HEK293 (cell line): Measurements from ENCODE around the gene VLDLR.

ENCODE experiments used
- SP2 ChIP-seq: fragments of 450-650 bp; formaldehyde crosslinking; IDR thresholded peaks from 2 replicates; pipeline ENCODE4 v1.5.1; 2016; ENCODE audit warnings: missing biosample characterization, missing genetic modification characterization
- ZFP3 ChIP-seq: fragments of 450-650 bp; formaldehyde crosslinking; IDR thresholded peaks from 2 replicates; pipeline ENCODE4 v1.5.1; 2016; ENCODE audit warnings: low read depth, missing biosample characterization, missing genetic modification characterization
- ZNF10 ChIP-seq: fragments of 450-650 bp; formaldehyde crosslinking; IDR thresholded peaks from 2 replicates; pipeline ENCODE4 v1.5.1; 2017; ENCODE audit warnings: missing biosample characterization, missing genetic modification characterization
- ZNF121 ChIP-seq: fragments of 450-650 bp; formaldehyde crosslinking; IDR thresholded peaks from 2 replicates; pipeline ENCODE4 v1.5.1; 2016; ENCODE audit warnings: missing biosample characterization, missing genetic modification characterization
- ZNF133 ChIP-seq: fragments of 450-650 bp; formaldehyde crosslinking; IDR thresholded peaks from 2 replicates; pipeline ENCODE4 v1.5.1; 2016; ENCODE audit warnings: missing biosample characterization, missing genetic modification characterization
- ZNF138 ChIP-seq: fragments of 450-650 bp; formaldehyde crosslinking; IDR thresholded peaks from 2 replicates; pipeline ENCODE4 v1.5.1; 2016; ENCODE audit warnings: missing biosample characterization, missing genetic modification characterization, borderline replicate concordance
- ZNF23 ChIP-seq: fragments of 450-650 bp; formaldehyde crosslinking; IDR thresholded peaks from 2 replicates; pipeline ENCODE4 v1.5.1; 2016; ENCODE audit warnings: missing biosample characterization, missing genetic modification characterization, borderline replicate concordance
- ZNF248 ChIP-seq: fragments of 450-650 bp; formaldehyde crosslinking; IDR thresholded peaks from 2 replicates; pipeline ENCODE4 v1.5.1; 2017; ENCODE audit warnings: missing biosample characterization, missing genetic modification characterization
- ZNF791 ChIP-seq: fragments of 450-650 bp; formaldehyde crosslinking; IDR thresholded peaks from 2 replicates; pipeline ENCODE4 v1.5.1; 2016; ENCODE audit warnings: missing biosample characterization, missing genetic modification characterization
- TF ChIP-seq, protein P1 (sequence below): fragments of 450-650 bp; formaldehyde crosslinking; IDR thresholded peaks from 2 replicates; pipeline ENCODE4 v1.5.0; 2017; ENCODE audit warnings: missing biosample characterization, missing genetic modification characterization, borderline replicate concordance
- TF ChIP-seq, protein P2 (sequence below): fragments of 450-650 bp; formaldehyde crosslinking; IDR thresholded peaks from 2 replicates; pipeline ENCODE4 v1.5.1; 2016; ENCODE audit warnings: missing biosample characterization, missing genetic modification characterization
- TF ChIP-seq, protein P3 (sequence below): fragments of 450-650 bp; formaldehyde crosslinking; IDR thresholded peaks from 2 replicates; pipeline ENCODE4 v1.5.1; 2016; ENCODE audit warnings: missing biosample characterization, missing genetic modification characterization

DNA sequence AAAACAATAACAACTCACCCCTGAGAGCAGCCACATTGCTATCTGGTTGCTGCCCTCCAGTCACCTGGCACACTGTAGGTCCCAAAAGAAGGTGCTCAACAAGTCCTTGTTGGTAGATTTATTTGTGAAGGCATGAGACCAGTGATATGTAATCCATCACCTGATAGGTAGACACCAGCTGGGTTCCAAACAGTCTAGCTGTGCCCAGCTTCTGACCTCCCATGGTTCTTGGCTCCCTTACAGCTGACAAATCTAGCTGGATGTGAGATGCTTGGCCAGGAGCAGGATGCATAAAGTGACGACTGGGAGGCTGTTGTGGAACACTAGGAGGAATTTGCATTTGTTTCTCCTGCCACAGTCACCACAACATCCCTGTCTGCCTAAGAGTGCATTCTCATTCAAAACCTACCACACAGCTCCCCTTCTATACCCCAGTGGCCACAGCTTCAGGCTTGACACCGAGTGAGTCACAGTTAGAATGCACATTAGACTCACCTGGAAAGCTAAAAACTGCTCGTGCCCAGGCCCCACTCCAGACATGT lies 7.8 kb upstream of the VLDLR start:
- TF ChIP-seq, protein P1, sequence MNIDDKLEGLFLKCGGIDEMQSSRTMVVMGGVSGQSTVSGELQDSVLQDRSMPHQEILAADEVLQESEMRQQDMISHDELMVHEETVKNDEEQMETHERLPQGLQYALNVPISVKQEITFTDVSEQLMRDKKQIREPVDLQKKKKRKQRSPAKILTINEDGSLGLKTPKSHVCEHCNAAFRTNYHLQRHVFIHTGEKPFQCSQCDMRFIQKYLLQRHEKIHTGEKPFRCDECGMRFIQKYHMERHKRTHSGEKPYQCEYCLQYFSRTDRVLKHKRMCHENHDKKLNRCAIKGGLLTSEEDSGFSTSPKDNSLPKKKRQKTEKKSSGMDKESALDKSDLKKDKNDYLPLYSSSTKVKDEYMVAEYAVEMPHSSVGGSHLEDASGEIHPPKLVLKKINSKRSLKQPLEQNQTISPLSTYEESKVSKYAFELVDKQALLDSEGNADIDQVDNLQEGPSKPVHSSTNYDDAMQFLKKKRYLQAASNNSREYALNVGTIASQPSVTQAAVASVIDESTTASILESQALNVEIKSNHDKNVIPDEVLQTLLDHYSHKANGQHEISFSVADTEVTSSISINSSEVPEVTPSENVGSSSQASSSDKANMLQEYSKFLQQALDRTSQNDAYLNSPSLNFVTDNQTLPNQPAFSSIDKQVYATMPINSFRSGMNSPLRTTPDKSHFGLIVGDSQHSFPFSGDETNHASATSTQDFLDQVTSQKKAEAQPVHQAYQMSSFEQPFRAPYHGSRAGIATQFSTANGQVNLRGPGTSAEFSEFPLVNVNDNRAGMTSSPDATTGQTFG (tag by site-specific recombination), result no peak
- TF ChIP-seq ZNF791 (tag by site-specific recombination) (no peak), ZNF23 (tag by site-specific recombination) (no peak), SP2 (tag by site-specific recombination) (no peak), ZNF10 (tag by site-specific recombination) (peak; percentile 74), ZNF248 (no peak), ZNF138 (tag by site-specific recombination) (no peak), ZNF133 (tag by site-specific recombination) (no peak), ZFP3 (tag by site-specific recombination) (no peak), ZNF121 (tag by site-specific recombination) (no peak)
- TF ChIP-seq, protein P2, sequence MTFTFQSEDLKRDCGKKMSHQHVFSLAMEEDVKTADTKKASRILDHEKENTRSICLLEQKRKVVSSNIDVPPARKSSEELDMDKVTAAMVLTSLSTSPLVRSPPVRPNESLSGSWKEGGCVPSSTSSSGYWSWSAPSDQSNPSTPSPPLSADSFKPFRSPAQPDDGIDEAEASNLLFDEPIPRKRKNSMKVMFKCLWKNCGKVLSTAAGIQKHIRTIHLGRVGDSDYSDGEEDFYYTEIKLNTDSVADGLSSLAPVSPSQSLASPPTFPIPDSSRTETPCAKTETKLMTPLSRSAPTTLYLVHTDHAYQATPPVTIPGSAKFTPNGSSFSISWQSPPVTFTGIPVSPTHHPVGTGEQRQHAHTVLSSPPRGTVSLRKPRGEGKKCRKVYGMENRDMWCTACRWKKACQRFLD (tag by site-specific recombination), result no peak
- TF ChIP-seq, protein P3, sequence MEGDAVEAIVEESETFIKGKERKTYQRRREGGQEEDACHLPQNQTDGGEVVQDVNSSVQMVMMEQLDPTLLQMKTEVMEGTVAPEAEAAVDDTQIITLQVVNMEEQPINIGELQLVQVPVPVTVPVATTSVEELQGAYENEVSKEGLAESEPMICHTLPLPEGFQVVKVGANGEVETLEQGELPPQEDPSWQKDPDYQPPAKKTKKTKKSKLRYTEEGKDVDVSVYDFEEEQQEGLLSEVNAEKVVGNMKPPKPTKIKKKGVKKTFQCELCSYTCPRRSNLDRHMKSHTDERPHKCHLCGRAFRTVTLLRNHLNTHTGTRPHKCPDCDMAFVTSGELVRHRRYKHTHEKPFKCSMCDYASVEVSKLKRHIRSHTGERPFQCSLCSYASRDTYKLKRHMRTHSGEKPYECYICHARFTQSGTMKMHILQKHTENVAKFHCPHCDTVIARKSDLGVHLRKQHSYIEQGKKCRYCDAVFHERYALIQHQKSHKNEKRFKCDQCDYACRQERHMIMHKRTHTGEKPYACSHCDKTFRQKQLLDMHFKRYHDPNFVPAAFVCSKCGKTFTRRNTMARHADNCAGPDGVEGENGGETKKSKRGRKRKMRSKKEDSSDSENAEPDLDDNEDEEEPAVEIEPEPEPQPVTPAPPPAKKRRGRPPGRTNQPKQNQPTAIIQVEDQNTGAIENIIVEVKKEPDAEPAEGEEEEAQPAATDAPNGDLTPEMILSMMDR (tag by site-specific recombination), result no peak
